Measurements from ENCODE around the gene MRGPRX3. TPM values are rescaled to one million over a fixed set of nuclear protein-coding genes. Genes with fewer than 3 reads are reported as not detected.
"Not testable (repeated sequence)": the region's sequence is repeated elsewhere in the genome, so short reads cannot be mapped to it uniquely, and the experiment has no call there.

Gene MRGPRX3
- total and polyA plus RNA-seq, 9 donors = 0.15 TPM; not detected in 8

GRCh38 chr11:18106688-18107087 is 25.7 kb upstream of the MRGPRX3 start:
- 83 to 88% (median 84%) methylated on average over 9 of the region's 9 CpGs for WGBS, 3 donors
- no peaks in the 10 kb centered on the region for H3K9me3 ChIP-seq
- TF ChIP-seq CTCF (IDR thresholded peaks at IDR 0.05) (no peak), POLR2A (IDR thresholded peaks at IDR 0.05) (no peak), EP300 (IDR thresholded peaks at IDR 0.05) (no peak)
- intact Hi-C loops (cut with DNase I) = loop anchor here in 2 of 4 donors (2.0 to 10.0 kb wide), 3 partner anchors 96 to 188 kb away; no protein-coding TSS in a partner anchor
- H3K27me3 ChIP-seq = no peaks in the 10 kb centered on the region
- H3K36me3 ChIP-seq = no peaks in the 10 kb centered on the region
- no peak overlapping the region for H3K27ac ChIP-seq
- DNase-seq = no peak
- H3K4me1 ChIP-seq (ENCODE audit: insufficient read depth) = peaks cover 3% of the 10 kb centered on the region
- no peak overlapping the region for H3K4me3 ChIP-seq

- Histone ChIP-seq H3K27me3 (no peaks in the 10 kb centered on the region), H3K4me1 (ENCODE audit: insufficient read depth) (peaks cover 3% of the 10 kb centered on the region), H3K4me3 (no peak overlapping the region), H3K36me3 (no peaks in the 10 kb centered on the region), H3K27ac (no peak overlapping the region), H3K9me3 (no peaks in the 10 kb centered on the region)
- intact Hi-C loops (cut with DNase I) = loop anchor here in 1 of 4 donors (5.0 to 10.0 kb wide), 2 partner anchors 106 to 187 kb away; no protein-coding TSS in a partner anchor
- no peak for DNase-seq
- TF ChIP-seq POLR2A (IDR thresholded peaks at IDR 0.05) (no peak), EP300 (IDR thresholded peaks at IDR 0.05) (no peak), CTCF (IDR thresholded peaks at IDR 0.05) (no peak)
- 61 to 65% (median 63%) methylated on average over 3 of the region's 3 CpGs for WGBS, 3 donors
These were observed 24.1 kb upstream of the MRGPRX3 start for GRCh38 chr11:18108254-18108653.

GRCh38 chr11:18111005-18111404 is 21.4 kb upstream of the MRGPRX3 start:
- Histone ChIP-seq H3K27ac (no peak overlapping the region), H3K36me3 (no peaks in the 10 kb centered on the region), H3K27me3 (no peaks in the 10 kb centered on the region), H3K4me1 (ENCODE audit: insufficient read depth) (peaks cover 1% of the 10 kb centered on the region), H3K9me3 (no peaks in the 10 kb centered on the region), H3K4me3 (no peak overlapping the region)
- TF ChIP-seq POLR2A (IDR thresholded peaks at IDR 0.05) (no peak), CTCF (IDR thresholded peaks at IDR 0.05) (no peak), EP300 (IDR thresholded peaks at IDR 0.05) (no peak)
- intact Hi-C loops (cut with DNase I) = loop anchor here in 2 of 4 donors (10.0 kb wide), 1 partner anchor 654 kb away; no protein-coding TSS in a partner anchor
- 7 to 9% (median 8%) methylated on average over 2 of the region's 2 CpGs for WGBS, 3 donors
- DNase-seq = no peak

GRCh38 chr11:18115360-18116127 is 16.8 kb upstream of the MRGPRX3 start:
- TF ChIP-seq POLR2A (IDR thresholded peaks at IDR 0.05) (no peak), EP300 (IDR thresholded peaks at IDR 0.05) (no peak), CTCF (IDR thresholded peaks at IDR 0.05) (peak; percentile 48 to 60 (median 58))
- intact Hi-C loops (cut with DNase I) = loop anchor here in 2 of 4 donors (10.0 kb wide), 1 partner anchor 649 kb away; no protein-coding TSS in a partner anchor
- no peaks in the 10 kb centered on the region for H3K9me3 ChIP-seq
- WGBS, 3 donors = 1 to 4% (median 1%) methylated on average over 9 of the region's 9 CpGs
- H3K4me1 ChIP-seq (ENCODE audit: insufficient read depth) = no peaks in the 10 kb centered on the region
- DNase-seq = peak; percentile 34 to 58 (median 56)
- no peaks in the 10 kb centered on the region for H3K36me3 ChIP-seq
- no peak overlapping the region for H3K27ac ChIP-seq
- H3K27me3 ChIP-seq = no peaks in the 10 kb centered on the region
- no peak overlapping the region for H3K4me3 ChIP-seq

- H3K36me3 ChIP-seq; H3K4me3 ChIP-seq; H3K27ac ChIP-seq; intact Hi-C loops (cut with DNase I); H3K4me1 ChIP-seq (ENCODE audit: insufficient read depth); DNase-seq; H3K27me3 ChIP-seq; H3K9me3 ChIP-seq: not testable (repeated sequence)
- 71 to 77% (median 75%) methylated on average over 15 to 20 of the region's 20 CpGs for WGBS, 3 donors
These were observed 11.0 kb upstream of the MRGPRX3 start for GRCh38 chr11:18121331-18121828.

GRCh38 chr11:18131115-18131514 is 1.3 kb upstream of the MRGPRX3 start:
- 84 to 89% (median 88%) methylated on average over 4 of the region's 4 CpGs for WGBS, 3 donors
- H3K27ac ChIP-seq; DNase-seq; H3K4me3 ChIP-seq; H3K27me3 ChIP-seq; H3K9me3 ChIP-seq; H3K36me3 ChIP-seq; intact Hi-C loops (cut with DNase I); H3K4me1 ChIP-seq (ENCODE audit: insufficient read depth): not testable (repeated sequence)
